ENCODE measurements around the gene SAMD4A.

DNA sequence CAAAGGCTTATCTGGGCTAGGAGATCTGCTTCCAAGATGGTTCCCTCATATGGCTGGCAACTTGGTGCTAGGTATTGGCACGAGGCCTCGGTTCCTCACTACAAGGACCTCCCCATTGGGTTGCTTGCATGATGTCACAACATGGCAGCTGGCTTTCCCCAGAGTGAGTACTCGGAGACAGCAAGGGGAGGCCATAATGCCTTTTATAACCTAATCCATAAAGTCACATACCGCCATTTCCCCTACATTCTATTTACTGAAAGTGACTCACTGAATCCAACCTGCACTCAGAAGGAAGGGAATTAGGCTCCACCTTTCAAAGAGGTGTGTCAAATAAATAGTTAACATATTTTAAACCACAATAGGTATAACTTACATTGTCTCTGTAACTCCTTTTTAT, 130.9 kb downstream of the SAMD4A start:
- TF ChIP-seq, protein P1, sequence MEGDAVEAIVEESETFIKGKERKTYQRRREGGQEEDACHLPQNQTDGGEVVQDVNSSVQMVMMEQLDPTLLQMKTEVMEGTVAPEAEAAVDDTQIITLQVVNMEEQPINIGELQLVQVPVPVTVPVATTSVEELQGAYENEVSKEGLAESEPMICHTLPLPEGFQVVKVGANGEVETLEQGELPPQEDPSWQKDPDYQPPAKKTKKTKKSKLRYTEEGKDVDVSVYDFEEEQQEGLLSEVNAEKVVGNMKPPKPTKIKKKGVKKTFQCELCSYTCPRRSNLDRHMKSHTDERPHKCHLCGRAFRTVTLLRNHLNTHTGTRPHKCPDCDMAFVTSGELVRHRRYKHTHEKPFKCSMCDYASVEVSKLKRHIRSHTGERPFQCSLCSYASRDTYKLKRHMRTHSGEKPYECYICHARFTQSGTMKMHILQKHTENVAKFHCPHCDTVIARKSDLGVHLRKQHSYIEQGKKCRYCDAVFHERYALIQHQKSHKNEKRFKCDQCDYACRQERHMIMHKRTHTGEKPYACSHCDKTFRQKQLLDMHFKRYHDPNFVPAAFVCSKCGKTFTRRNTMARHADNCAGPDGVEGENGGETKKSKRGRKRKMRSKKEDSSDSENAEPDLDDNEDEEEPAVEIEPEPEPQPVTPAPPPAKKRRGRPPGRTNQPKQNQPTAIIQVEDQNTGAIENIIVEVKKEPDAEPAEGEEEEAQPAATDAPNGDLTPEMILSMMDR (IDR thresholded peaks at IDR 0.05) = no peak
- TF ChIP-seq POLR2A (IDR thresholded peaks at IDR 0.05) = no peak

Measured in lower leg skin (tissue), 3 donors.